Mononuclear cell (primary cell): ENCODE data around the gene LAMTOR1. TPM values are rescaled to one million over a fixed set of nuclear protein-coding genes. Genes with fewer than 3 reads are reported as not detected.
"Not testable (repeated sequence)": the region's sequence is repeated elsewhere in the genome, so short reads cannot be mapped to it uniquely, and the experiment has no call there.

Experiments used
- H3K27me3 ChIP-seq: 2 replicates; pipeline ENCODE4 v1.6.0; 2011; ENCODE audit warnings: low read length, control low read depth; ENCODE audit not compliant: insufficient read depth
- H3K4me1 ChIP-seq: 2 replicates; pipeline ENCODE4 v1.5.1; 2011; ENCODE audit warnings: mild to moderate bottlenecking, low read length, control low read depth; ENCODE audit not compliant: insufficient read depth
- H3K4me3 ChIP-seq: 2 replicates; pipeline ENCODE4 v1.5.1; 2011; ENCODE audit warnings: mild to moderate bottlenecking, low read length, moderate library complexity
- H3K9me3 ChIP-seq: 2 replicates; pipeline ENCODE4 v1.5.1; 2011; ENCODE audit warnings: low read depth, mild to moderate bottlenecking, control low read depth, low read length
- total RNA-seq: library from RNA; depleted of rRNA; stranded (reverse); fragments of >200 nt; gene quantifications from one replicate; pipeline ENCODE4 v1.2.3, GENCODE V29; 2012

The LAMTOR1 gene
- total RNA-seq, result 88.5 TPM

GRCh38 chr11:72102946-72103753, at the start of gene LAMTOR1:
Gene LAMTOR1, minus strand, starts transcription at chr11:72103297. Its CDS starts 73 bp downstream, at chr11:72103224.
- Histone ChIP-seq H3K27me3 (no peaks in the 10 kb centered on the region), H3K4me3 (peak within 1 kb of the TSS; percentile 74), H3K4me1 (peaks cover 48% of the 10 kb centered on the region), H3K9me3 (no peaks in the 10 kb centered on the region)

- Histone ChIP-seq H3K4me1 (no peaks in the 10 kb centered on the region), H3K27me3 (no peaks in the 10 kb centered on the region), H3K9me3 (no peaks in the 10 kb centered on the region), H3K4me3 (no peak overlapping the region)
Measured at GRCh38 chr11:72150882-72151281, 47.8 kb upstream of the LAMTOR1 start.

GRCh38 chr11:72146625-72147024, 43.5 kb upstream of the LAMTOR1 start:
- Histone ChIP-seq H3K27me3 (no peaks in the 10 kb centered on the region), H3K4me1 (peaks cover 14% of the 10 kb centered on the region), H3K9me3 (no peaks in the 10 kb centered on the region)

GRCh38 chr11:72144807-72145565, 41.9 kb upstream of the LAMTOR1 start:
- Histone ChIP-seq H3K9me3 (no peaks in the 10 kb centered on the region), H3K27me3 (no peaks in the 10 kb centered on the region), H3K4me1 (peaks cover 30% of the 10 kb centered on the region), H3K4me3 (no peak overlapping the region)

More at GRCh38 chr11:72146625-72147024, 43.5 kb upstream of the LAMTOR1 start:
- H3K4me3 ChIP-seq, result no peak overlapping the region

- H3K9me3 ChIP-seq, result not testable (repeated sequence)
Measured at GRCh38 chr11:72142543-72142942, 39.4 kb upstream of the LAMTOR1 start.

GRCh38 chr11:72142086-72142485, 39.0 kb upstream of the LAMTOR1 start:
- not testable (repeated sequence) for H3K4me3 ChIP-seq, H3K27me3 ChIP-seq, H3K9me3 ChIP-seq
- H3K4me1 ChIP-seq, result peaks cover 59% of the 10 kb centered on the region

More at GRCh38 chr11:72142543-72142942, 39.4 kb upstream of the LAMTOR1 start:
- H3K4me3 ChIP-seq, H3K27me3 ChIP-seq: not testable (repeated sequence)
- H3K4me1 ChIP-seq, result peaks cover 54% of the 10 kb centered on the region

- Histone ChIP-seq H3K9me3 (no peaks in the 10 kb centered on the region), H3K27me3 (no peaks in the 10 kb centered on the region), H3K4me1 (peaks cover 67% of the 10 kb centered on the region), H3K4me3 (no peak overlapping the region)
Measured at GRCh38 chr11:72141066-72141465, 38.0 kb upstream of the LAMTOR1 start.

- Histone ChIP-seq H3K4me1 (peaks cover 72% of the 10 kb centered on the region), H3K4me3 (no peak overlapping the region), H3K27me3 (no peaks in the 10 kb centered on the region), H3K9me3 (no peaks in the 10 kb centered on the region)
Measured at GRCh38 chr11:72140661-72141060, 37.6 kb upstream of the LAMTOR1 start.

GRCh38 chr11:72139500-72139899, 36.4 kb upstream of the LAMTOR1 start:
- Histone ChIP-seq H3K9me3 (no peaks in the 10 kb centered on the region), H3K4me1 (peaks cover 81% of the 10 kb centered on the region), H3K4me3 (no peak overlapping the region), H3K27me3 (no peaks in the 10 kb centered on the region)

GRCh38 chr11:72138821-72139390, 35.8 kb upstream of the LAMTOR1 start:
- H3K4me3 ChIP-seq, result no peak overlapping the region
- H3K27me3 ChIP-seq, result no peaks in the 10 kb centered on the region
- peaks cover 79% of the 10 kb centered on the region for H3K4me1 ChIP-seq
- no peaks in the 10 kb centered on the region for H3K9me3 ChIP-seq

GRCh38 chr11:72136684-72137262, 33.7 kb upstream of the LAMTOR1 start:
- peak overlapping the region; percentile 37 for H3K4me3 ChIP-seq
- H3K4me1 ChIP-seq, result peaks cover 91% of the 10 kb centered on the region

GRCh38 chr11:72135891-72136683, 33.0 kb upstream of the LAMTOR1 start:
- Histone ChIP-seq H3K4me1 (peaks cover 90% of the 10 kb centered on the region), H3K9me3 (no peaks in the 10 kb centered on the region), H3K4me3 (peak overlapping the region; percentile 37)

More at GRCh38 chr11:72136684-72137262, 33.7 kb upstream of the LAMTOR1 start:
- H3K27me3 ChIP-seq, result no peaks in the 10 kb centered on the region
- H3K9me3 ChIP-seq, result no peaks in the 10 kb centered on the region

GRCh38 chr11:72135473-72135872, 32.4 kb upstream of the LAMTOR1 start, which contains the start of gene FOLR3:
Gene FOLR3, plus strand, starts transcription at chr11:72135725. Its CDS starts 228 bp downstream, at chr11:72135953.
- not testable (repeated sequence) for H3K27me3 ChIP-seq, H3K9me3 ChIP-seq
- Histone ChIP-seq H3K4me1 (peaks cover 89% of the 10 kb centered on the region), H3K4me3 (peak within 1 kb of the TSS; percentile 37)

More at GRCh38 chr11:72135891-72136683, 33.0 kb upstream of the LAMTOR1 start:
- H3K27me3 ChIP-seq, result no peaks in the 10 kb centered on the region

GRCh38 chr11:72132646-72133045, 29.5 kb upstream of the LAMTOR1 start:
- Histone ChIP-seq H3K27me3 (no peaks in the 10 kb centered on the region), H3K4me1 (peaks cover 62% of the 10 kb centered on the region), H3K4me3 (no peak overlapping the region), H3K9me3 (no peaks in the 10 kb centered on the region)
